Ecto neural progenitor cell (in vitro differentiated cells): ENCODE results near the gene CST6.
"Not testable (repeated sequence)": the region's sequence is repeated elsewhere in the genome, so short reads cannot be mapped to it uniquely, and the experiment has no call there.

Experiments
- DNase-seq: peaks from one replicate; pipeline ENCODE4 v3.0.0-alpha.2; 2018; ENCODE audit warnings: low spot score

Gene CST6

GRCh38 chr11:66015454-66015881, 3.7 kb downstream of the CST6 start:
- no peak for DNase-seq

GRCh38 chr11:66015936-66016792, 4.4 kb downstream of the CST6 start:
- DNase-seq: no peak

- DNase-seq: no peak
These were observed 5.0 kb downstream of the CST6 start for GRCh38 chr11:66016793-66017177.

GRCh38 chr11:66017321-66017720, 5.5 kb downstream of the CST6 start:
- no peak for DNase-seq

- DNase-seq: no peak
These were observed 8.4 kb downstream of the CST6 start for GRCh38 chr11:66020212-66020611.

GRCh38 chr11:66020618-66021357, 9.0 kb downstream of the CST6 start:
- no peak for DNase-seq

GRCh38 chr11:66022401-66023185, 10.8 kb downstream of the CST6 start:
- peak; percentile 92 for DNase-seq

GRCh38 chr11:66023186-66023440, 11.3 kb downstream of the CST6 start:
- DNase-seq: not testable (repeated sequence)

GRCh38 chr11:66026017-66026529, 14.3 kb downstream of the CST6 start, which contains the start of gene CATSPER1:
TSS of gene CATSPER1 (minus strand) at chr11:66026479. CDS start at chr11:66026379, 100 bp downstream.
- DNase-seq: no peak

- no peak for DNase-seq
These were observed 21.3 kb downstream of the CST6 start for GRCh38 chr11:66032957-66033735.

- no peak for DNase-seq
These were observed 24.0 kb downstream of the CST6 start for GRCh38 chr11:66035653-66036333.

- no peak for DNase-seq
These were observed 24.5 kb downstream of the CST6 start for GRCh38 chr11:66036334-66036710.

GRCh38 chr11:66037327-66037726, 25.5 kb downstream of the CST6 start:
- DNase-seq: no peak

GRCh38 chr11:66039765-66040164, 28.0 kb downstream of the CST6 start:
- no peak for DNase-seq

GRCh38 chr11:66042227-66042995, 30.6 kb downstream of the CST6 start:
- no peak for DNase-seq

GRCh38 chr11:66042996-66043906, 31.4 kb downstream of the CST6 start:
- DNase-seq: no peak

- no peak for DNase-seq
These were observed 32.9 kb downstream of the CST6 start for GRCh38 chr11:66044757-66045156.

- DNase-seq: peak; percentile 92
These were observed 33.4 kb downstream of the CST6 start for GRCh38 chr11:66045177-66045639.

- no peak for DNase-seq
These were observed 35.1 kb downstream of the CST6 start for GRCh38 chr11:66046901-66047300.
